GM21737 (cell line): ENCODE results near the gene CALCA.
"Not testable (repeated sequence)": the region's sequence is repeated elsewhere in the genome, so short reads cannot be mapped to it uniquely, and the experiment has no call there.

ENCODE experiments used
- ATAC-seq: cut with Tn5 transposase; IDR thresholded peaks from one replicate; pipeline ENCODE4 v1.9.1; 2021; ENCODE audit warnings: mild to moderate bottlenecking, moderate library complexity; ENCODE audit not compliant: unreplicated experiment

The CALCA gene, protein sequence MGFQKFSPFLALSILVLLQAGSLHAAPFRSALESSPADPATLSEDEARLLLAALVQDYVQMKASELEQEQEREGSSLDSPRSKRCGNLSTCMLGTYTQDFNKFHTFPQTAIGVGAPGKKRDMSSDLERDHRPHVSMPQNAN

DNA sequence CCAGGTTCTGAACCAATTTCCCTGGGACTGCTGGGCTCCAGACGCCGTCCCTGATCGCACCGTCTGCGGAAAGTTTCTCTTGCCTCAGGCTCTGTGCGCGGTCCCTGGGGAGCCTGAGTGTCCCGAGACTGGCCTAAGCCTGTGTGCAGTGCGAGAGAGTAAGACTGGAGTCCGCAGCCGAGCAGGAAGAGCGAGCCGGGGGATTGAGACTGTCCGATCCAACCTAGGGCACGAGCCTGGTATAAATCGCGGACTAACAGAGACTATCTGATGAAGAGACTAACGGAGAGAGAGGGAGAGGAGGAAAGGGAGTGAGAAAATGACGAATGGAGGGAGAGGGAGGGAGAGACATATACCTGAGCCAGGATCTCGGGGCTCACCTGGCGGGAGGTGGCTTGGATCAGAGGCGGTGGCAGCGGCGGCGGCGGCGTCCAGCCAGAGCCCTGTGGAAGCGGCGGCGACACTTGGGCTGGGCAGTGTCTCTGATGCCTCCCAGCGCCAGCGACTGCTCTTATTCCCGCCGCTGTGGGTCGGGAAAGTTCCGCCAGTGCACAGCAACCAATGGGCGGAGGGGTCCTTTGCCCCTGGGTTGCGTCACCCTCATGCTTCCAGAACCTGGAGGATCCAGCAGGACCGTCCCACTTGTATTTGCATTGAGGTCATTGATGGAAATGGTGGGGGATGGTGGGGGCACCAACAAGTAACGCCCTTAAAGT is at the start of gene CALCA:
TSS of gene CALCA (minus strand) at position 487 of the 716 bp plus-strand sequence. CDS start 1,159 bp downstream, outside the sequence.
- no peak for ATAC-seq

DNA sequence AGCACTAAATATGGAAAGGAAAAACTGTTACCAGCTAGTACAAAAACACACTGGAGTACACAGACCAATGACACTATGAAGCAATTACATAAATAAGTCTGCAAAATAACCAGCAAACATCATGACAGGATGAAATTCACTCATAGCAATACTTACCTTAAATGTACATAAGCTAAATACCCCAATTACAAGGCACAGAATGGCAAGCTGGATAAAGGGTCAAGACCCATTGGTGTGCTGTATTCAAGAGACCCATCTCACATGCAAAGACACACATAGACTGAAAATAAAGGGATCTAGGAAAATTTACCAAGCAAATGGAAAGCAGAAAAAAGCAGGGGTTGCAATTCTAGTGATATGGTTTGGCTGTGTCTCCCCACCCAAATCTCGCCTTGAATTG is 44.0 kb upstream of the CALCA start:
- no peak for ATAC-seq

DNA sequence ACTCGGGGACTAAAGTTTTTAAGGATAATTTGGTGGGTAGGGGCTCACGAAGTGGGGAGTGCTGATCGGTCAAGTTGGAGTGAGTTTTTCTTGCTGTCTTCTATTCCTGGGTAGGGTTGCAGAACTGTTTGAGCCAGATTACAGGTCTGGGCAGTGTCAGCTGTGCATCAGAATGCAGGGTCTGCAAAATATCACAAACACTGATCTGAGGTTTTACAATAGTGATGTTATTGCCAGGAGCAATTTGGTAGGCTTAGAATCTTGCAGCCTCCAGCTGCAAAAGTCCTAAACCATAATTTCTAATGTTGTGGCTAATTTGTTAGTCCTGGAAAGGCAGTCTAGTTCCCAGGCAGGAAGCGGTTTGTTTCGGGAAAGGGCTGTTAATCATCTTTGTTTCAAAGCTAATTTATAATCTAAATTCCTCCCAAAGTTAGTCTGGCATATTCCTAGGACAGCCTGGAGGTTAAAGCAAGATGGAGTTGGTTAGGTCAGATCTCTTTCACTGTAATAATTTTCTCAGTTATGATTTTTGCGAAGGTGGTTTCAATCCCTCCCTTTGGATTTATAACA is 39.7 kb upstream of the CALCA start:
- no peak for ATAC-seq

DNA sequence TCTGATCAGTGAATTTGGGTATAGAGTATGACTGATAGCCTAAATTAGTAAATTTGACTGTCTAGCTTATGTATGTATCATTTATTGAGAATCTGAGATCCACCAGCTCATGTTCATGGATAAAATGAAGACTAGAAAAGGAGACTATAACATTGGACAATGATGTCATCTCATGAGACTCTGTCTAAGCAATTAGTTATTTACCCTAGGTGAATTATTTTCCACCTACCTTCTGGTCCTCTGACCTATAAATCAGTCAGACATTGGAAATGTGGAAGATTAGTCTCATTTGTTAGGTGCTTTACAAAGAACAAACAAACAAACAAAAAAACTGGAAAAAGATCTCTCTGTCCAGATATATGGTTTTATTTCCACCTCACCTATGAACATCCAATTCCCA is 38.7 kb upstream of the CALCA start:
- ATAC-seq = no peak

DNA sequence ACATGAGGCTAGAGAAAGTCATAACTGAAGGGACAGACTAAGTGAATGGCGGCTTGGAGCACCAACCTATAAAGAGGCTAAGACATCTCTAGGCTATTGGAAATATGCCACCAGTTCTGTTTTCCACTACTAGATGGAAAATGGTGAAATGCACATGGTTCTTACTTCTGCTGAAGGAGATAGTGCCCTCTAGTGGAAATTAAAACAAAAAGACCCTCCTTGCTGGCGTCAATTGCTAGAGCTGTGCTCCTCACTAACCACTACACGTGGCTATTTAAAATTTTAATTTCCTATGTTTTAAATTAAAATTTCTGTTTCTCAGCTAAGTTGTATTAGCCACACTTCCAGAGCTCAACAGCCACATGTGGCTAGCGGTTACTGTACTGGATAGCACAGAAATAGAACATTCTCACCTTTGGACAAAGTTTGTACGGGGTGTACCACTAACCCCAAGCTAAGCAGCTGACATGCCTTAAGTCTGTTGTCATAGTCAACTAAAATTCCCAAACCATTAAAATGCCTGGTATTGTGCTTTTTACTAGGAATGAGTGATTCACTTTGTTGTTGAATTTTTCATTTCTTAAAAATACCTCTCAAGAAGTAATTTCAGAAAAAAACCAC is 34.1 kb upstream of the CALCA start:
- ATAC-seq = no peak

DNA sequence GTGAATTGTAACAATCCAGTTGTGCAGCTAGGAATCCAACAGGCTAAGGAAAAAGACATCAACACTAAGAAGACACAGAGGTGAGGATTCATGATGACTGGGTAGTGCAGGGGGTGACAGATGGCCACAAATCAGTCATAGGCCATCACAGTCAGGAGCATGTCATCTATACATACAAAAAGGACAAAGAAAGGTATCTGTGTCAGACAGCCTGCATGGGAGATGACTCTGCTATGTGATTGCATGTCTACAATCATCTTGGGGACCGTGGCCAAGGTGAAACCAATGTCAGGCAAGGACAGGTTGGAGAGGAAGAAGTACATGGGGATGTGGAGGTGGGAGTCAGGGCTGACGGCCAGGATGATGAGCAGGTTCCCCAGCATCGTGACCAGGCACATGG is 16.0 kb upstream of the CALCA start:
- ATAC-seq = not testable (repeated sequence)

DNA sequence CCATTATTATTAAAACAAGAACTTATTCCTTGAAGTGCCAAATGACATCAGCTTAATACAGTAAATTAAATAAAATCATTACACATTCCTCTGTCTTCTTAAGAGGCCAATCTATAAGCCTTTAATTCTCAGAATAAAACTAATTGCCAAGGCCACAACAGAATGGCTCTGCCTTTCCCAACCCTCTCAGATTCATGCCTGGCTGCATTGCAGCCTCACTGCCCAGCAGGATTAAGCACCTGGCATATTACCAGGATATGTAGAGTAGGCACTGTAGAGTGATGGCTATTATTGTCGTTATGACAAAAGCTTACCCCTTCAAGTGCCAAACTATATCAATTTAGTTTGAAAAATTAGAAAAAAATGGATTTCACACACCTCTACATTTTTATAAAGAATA is 9.4 kb upstream of the CALCA start:
- no peak for ATAC-seq

DNA sequence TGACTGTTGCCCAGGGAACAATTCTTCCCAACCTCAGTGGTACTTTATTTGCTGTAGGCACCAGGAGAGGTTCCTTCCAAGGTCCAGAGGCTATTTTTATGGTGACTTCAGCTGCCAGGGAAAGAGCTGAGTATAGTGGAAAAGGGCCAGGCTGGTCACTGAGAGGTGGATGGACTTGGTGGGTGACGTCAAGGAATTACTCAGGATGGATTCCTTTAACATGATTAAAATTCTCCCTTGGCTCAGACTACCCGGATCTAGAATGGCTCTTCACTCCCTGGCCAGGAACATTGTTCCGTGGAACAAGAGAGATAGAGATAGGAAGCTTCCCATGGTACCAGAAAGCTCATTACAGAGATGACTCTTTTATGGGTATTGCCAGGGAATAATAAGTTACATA is 8.7 kb upstream of the CALCA start:
- no peak for ATAC-seq

DNA sequence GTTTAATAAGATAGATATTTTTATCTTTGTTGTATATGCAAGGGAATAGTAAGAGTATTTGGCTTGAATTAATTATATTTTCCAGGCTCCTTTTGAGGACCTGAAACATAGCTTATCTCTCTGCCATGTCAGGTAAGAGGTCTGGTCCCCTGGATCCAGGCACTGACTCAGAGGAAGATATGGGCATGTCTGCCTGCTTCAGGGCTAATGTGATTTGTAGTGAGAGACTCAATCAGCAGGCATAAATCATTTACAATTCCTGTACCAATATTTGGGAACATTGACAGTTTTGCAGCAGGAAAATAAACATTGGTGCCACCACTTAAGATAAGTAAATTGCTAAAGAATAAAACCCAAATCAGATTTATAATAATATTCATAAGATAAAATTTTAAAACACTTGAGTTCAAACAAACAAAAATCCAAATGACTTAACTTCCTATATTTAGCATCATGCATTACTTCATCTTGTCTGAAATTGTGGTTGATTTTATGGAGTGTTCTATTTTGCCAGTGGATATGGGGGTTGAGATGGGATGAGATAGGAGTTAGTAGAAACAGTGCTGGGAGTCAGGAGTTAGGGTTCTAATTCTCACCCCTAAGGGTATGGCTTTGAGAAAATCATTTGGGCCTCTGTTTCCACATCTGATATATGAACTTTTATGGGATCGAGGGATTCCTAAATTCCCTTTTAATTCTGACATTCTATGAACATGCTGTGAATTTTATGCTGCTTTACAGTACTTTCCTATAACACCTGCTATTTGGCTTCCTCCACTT is 5.1 kb upstream of the CALCA start:
- ATAC-seq = no peak

DNA sequence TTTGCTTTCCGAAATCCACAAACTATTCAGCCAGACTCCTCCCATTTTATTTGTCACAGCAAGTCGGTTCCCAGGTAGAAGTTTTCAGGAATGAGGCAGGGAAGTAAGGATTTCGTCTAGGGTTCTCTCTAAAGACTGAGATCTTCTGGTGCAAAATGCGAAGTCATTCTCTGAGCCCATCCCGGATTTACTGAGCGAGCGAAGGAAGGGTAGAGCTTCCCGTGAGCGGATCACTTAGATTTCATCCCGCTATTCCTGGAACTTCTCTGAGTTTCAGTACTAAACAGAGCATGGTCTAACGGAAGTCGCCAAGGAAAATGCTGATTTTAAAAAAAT is 3.1 kb upstream of the CALCA start:
- ATAC-seq = no peak

DNA sequence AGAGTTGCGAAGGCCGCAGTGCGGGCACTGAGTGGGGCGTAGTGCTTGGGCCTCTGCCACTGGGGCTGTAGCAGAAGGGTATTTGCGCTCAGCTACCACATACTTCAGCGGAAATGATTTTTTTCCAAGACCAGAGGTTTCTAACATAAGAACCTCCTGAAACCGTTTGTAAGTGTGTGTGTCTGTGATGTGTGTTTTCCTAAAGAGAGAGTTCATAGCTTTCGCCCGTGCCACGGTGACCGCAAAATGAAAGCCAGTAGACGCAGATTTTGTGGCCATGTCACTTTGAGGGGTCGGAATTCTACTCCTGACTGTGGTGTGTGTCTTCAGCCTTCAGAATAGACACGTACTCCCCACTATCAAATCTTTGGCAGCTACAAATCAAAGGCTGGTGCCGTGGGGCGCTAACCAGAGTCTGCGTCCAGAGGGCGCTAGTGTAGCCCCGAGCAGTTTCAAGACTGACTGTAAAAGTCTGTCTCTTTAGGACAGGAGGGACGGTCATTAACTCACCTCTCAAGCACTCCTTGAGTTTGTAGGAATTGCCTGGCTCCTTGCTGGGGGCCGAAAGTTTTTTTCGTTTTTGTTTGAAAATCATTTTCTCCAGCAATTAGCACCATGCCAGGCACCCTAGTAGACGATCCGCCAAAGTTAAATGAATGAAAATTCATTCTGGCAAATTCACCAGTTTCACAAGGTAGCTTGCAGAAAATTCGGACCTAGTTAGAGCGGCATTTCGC is 2.5 kb upstream of the CALCA start:
- ATAC-seq = no peak

DNA sequence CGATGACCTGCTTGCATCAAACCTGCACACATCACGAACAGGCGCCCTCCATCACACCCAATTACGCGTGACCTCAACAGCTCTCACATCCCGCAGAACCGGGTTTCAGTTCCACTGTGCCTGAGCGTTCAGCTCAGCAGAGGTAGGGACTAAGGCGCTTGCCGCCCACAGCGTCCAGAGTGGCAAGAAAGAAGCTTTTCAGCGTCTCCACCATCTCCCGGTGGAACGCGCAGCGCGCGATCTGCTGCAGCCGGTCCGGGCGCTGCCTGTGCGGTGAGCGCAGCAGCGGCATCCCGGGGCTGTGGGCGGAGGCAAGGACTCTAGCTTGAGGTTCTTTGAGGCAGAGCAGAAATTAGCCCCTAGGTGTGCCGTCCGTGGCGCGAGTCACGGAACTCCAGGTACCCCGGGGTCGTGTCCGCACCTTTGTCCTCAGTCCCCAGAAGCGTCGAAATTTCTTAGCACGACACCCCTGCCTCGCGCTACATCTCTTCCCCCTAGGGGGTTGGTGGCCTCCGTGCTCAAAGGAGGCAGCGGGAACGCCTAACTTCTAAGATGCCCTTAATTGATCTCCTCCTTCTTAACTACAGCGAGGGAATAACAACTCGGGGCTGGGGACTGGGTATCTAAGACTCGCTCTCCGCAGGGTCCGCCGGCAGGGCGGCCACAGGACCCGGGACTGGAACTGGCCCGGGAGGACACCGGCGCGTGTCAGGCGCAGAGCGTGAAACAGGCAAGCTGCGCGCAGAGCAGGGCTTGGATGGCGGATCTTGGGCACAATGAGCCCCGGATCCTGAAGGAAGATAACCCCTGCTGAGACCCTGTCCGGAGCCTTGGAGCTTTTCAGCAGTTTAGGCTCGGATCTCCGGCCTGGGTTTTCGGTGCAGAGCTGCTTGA is 1.7 kb upstream of the CALCA start:
- no peak for ATAC-seq

DNA sequence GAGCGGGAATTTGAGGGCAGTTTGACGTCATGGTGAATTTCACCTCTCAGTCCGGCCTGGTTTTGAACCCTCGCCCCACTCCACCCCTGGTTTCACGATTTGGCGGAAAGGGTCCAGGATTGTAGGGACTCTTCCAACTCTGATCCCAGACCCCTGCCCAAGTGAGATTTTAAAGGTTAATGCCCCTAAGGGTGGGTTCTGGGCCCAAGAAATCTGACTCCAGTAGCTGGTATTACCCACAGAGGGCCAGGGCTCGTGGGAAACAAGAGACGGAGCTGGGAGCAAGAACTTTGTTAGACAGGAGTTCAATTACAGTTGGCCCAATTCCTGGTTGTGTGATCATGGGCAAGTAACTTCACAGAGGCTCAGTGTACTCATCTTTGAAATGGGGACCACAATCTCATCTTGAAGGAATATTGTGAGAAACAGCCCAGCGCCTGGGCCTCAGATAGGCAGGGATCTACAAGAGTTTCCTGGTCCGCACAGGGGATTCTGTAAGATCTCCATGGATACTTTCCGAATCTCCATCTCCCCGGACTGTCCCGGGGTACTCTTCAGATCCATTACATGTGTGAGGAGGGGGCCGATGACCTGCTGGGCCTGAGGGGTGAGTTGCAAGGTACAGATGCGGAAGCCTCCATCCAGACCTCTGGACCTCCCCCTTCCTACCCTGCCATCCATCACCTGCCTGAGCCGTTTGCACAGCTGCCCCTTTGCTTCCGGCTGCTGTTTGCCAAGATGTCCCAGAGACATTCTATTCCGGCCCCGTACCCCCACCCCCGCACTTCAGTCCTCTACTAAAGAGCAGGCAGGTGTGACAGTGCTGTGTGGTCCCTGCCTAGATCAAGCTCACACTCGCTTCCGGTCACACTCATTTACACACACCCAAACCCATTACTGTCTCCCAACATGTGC is 687 bp upstream of the CALCA start:
- ATAC-seq = no peak

DNA sequence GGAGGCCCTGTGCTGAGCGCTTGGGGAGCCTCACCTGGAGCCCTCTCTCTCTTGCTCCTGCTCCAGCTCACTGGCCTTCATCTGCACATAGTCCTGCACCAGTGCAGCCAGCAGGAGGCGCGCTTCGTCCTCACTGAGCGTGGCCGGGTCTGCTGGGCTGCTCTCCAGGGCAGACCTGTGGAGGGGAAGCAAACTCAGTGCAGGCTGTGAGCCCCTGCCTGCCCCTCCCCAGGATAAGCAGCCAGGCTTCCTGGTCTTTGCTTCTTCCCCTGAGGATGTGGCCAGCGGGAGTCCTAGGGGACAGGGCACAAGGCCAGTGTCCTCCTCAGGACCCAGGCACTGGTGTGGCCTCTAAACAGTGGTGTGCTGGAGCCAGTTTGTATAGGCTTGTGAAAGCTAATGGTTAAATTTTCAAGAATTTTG is 2.2 kb downstream of the CALCA start:
- no peak for ATAC-seq

DNA sequence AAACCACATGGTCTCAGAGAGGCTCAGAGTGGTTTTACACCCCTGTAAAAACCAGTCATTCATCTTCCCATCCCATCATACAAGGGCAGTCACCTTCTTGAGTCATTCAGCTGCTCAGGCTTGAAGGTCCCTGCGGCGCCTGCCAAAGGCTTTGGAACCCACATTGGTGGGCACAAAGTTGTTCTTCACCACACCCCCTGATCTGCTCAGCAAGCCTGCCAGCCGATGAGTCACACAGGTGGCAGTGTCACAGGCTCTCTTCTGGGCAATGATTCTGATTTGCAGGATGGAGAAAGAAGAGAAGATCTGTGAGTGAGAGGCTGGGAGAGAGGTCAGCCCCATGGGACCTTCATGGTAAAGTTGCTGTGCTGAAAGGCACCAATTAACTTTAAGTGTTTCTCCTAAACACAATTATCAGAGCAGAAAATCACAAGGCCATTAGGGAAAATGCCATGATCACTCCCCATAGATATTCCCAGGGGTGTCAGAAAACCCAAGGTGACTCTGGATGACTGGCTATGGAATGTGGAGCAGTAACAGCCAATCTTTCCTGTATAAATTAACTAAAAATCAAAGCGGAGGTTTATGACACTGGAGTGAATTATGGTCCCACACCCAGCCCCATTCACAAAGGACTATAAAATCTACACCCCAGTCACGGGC is 4.4 kb downstream of the CALCA start:
- no peak for ATAC-seq

DNA sequence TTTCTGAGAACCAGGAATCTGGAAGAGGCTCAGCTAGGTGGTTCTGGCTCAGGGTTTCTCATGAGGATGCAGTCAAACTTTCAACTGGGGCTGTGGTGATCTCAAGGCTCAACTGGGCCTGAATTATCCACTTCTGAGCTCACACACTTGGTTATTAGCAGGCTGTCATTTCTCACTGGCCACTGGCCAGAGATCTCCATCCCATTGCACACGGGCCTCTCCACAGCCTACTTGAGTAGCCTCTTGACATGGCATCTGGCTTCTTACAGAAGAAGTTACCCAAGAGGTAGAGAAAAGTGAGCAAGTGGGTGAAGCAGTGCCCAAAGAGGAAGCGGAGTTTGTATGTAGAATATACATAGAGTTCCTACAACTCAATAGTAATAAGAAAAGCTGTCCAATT is 16.0 kb downstream of the CALCA start:
- no peak for ATAC-seq

DNA sequence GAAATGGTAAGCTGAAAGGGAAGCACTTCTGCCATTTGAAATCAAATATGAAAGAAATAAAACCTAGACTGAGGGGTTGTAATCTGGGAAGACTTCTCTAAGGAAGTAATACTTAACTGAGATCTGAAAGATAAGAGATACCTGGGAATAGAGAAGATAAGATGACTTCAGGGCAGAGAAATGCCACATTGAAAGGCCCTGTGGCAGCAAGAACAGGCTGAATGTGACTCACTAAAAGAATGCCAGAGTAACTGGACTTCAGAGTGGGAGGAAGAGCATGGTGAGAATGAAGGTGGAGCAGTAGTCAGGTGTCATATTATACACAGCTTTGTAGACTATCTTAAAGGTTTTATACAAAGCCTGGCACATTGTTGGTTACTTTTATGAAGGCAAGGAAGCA is 17.6 kb downstream of the CALCA start:
- ATAC-seq = no peak

DNA sequence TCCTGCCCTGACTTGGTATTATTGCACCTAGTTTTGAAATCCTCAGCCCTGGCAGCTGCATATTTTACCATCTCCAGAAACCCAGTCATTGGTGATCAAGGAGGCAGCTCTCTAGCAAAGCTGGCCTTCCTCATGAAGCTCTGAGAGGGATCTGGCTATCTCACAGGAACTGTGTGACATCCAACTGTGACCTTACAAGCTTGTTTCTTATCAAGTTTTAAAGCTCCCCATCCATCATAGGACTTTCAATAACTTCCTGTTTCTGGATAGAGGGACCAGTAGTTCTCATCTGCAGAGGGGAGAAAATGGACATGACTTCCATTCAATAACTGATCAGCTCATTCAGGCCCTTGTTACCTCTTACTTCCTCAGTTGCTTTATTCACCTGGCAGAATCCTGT is 18.2 kb downstream of the CALCA start:
- ATAC-seq = no peak
